ENCODE results near the gene SNX10. TPM values are rescaled to one million over a fixed set of nuclear protein-coding genes. Genes with fewer than 3 reads are reported as not detected.

Gene SNX10
- total RNA-seq, 1 experiment from 2014 or later, result 9.4 TPM

GRCh38 chr7:26280097-26280496 lies 11.6 kb upstream of the SNX10 start:
- Histone ChIP-seq H4K91ac (ENCODE audit: insufficient read length, low read depth, low read length) (no peak overlapping the region), H2BK12ac (ENCODE audit: insufficient read length, low read depth, low read length) (no peak overlapping the region), H2AFZ (ENCODE audit: low read length) (no peak overlapping the region), H3K23ac (ENCODE audit: insufficient read length, low read depth, low read length) (no peak overlapping the region), H3T11ph (ENCODE audit: low read length) (no peak overlapping the region), H3K4me2 (ENCODE audit: insufficient read depth, insufficient read length, low read length) (no peak overlapping the region), H3K79me2 (ENCODE audit: insufficient read depth, low read length) (no peaks in the 10 kb centered on the region), H4K8ac (replicated peaks; ENCODE audit: insufficient read length, low read depth, low read length) (no peak overlapping the region), H2BK5ac (ENCODE audit: insufficient read length, low read length) (no peak overlapping the region), H3K79me1 (ENCODE audit: insufficient read depth, low read depth, low read length, poor library complexity, severe bottlenecking) (no peaks in the 10 kb centered on the region), H3K56ac (ENCODE audit: insufficient read length, low read depth, low read length) (no peak overlapping the region), H3K9me3 (ENCODE audit: control insufficient read depth, low read depth, low read length) (no peaks in the 10 kb centered on the region), H2BK15ac (ENCODE audit: low read depth, low read length) (no peak overlapping the region), H3K4ac (ENCODE audit: low read depth, low read length) (no peak overlapping the region), H4K20me1 (ENCODE audit: control insufficient read depth, insufficient read depth, insufficient read length) (no peaks in the 10 kb centered on the region), H3K4me1 (ENCODE audit: insufficient read depth, low read length) (no peaks in the 10 kb centered on the region), H2BK120ac (ENCODE audit: low read depth, low read length, poor library complexity, severe bottlenecking) (no peak overlapping the region), H2BK20ac (ENCODE audit: low read depth, low read length, poor library complexity, severe bottlenecking) (no peak overlapping the region), H3K14ac (ENCODE audit: insufficient read depth, low read length) (no peak overlapping the region), H3K27ac (ENCODE audit: insufficient read length, low read depth, low read length) (no peak overlapping the region), H3K9ac (ENCODE audit: extremely low read depth, insufficient read length, low read length) (no peak overlapping the region), H3K27me3 (ENCODE audit: insufficient read depth, low read length) (no peaks in the 10 kb centered on the region), H2AK5ac (ENCODE audit: insufficient read length, low read length) (no peak overlapping the region), H4K5ac (ENCODE audit: insufficient read length, low read depth, low read length) (no peak overlapping the region), H3K23me2 (ENCODE audit: insufficient read length, low read depth, low read length, poor library complexity, severe bottlenecking) (no peaks in the 10 kb centered on the region), H3K18ac (ENCODE audit: insufficient read length, low read depth, low read length) (no peak overlapping the region)
- Mint-ChIP-seq H3K9me3 (no peaks in the 10 kb centered on the region; a peak in 1 of 5 replicates), H3K27me3 (ENCODE audit: low read depth) (no peaks in the 10 kb centered on the region; the same call in 1 of the 2 replicates), H3K36me3 (ENCODE audit: insufficient read depth in 1 of 3, low read depth in 3 of 3) (no peaks in the 10 kb centered on the region), H3K4me3 (no peak overlapping the region), H3K4me1 (no peaks in the 10 kb centered on the region), H3K27ac (no peak overlapping the region)
- TF ChIP-seq CTCF (conservative IDR thresholded peaks at IDR 0.05), result no peak
- DNase-seq, result no peak

Measured in H9 (cell line).